ENCODE measurements around the gene SIRPB2. TPM values are rescaled to one million over a fixed set of nuclear protein-coding genes. Genes with fewer than 3 reads are reported as not detected.

The SIRPB2 gene
- total RNA-seq, 2 donors from 2014 or later, result 11.0 to 29.8 TPM

GRCh38 chr20:1430004-1430451 lies 61.2 kb downstream of the SIRPB2 start:
- no peak for DNase-seq (ENCODE audit: low spot score)
- Histone ChIP-seq H3K36me3 (no peaks in the 10 kb centered on the region), H3K4me1 (ENCODE audit: control insufficient read depth in 1 of 2, low read depth in 2 of 2) (peaks cover 0 to 3% of the 10 kb centered on the region in 2 donors), H3K27me3 (replicated peaks; ENCODE audit: insufficient read depth) (no peaks in the 10 kb centered on the region), H3K4me3 (no peak overlapping the region), H3K9me3 (no peaks in the 10 kb centered on the region), H3K27ac (no peak overlapping the region)
- no peak for ATAC-seq (ENCODE audit: insufficient number of reproducible peaks, low FRiP score, low read depth)
- no peak for TF ChIP-seq CTCF (IDR thresholded peaks at IDR 0.05)

GRCh38 chr20:1429143-1429728 lies 62.0 kb downstream of the SIRPB2 start:
- no peak overlapping the region for H3K4me3 ChIP-seq
- DNase-seq (ENCODE audit: low spot score), result no peak
- no peak for TF ChIP-seq CTCF (IDR thresholded peaks at IDR 0.05)
- no peaks in the 10 kb centered on the region for H3K4me1 ChIP-seq (ENCODE audit: control insufficient read depth in 1 of 2, low read depth in 2 of 2)
- H3K27ac ChIP-seq, result no peak overlapping the region
- H3K36me3 ChIP-seq, result no peaks in the 10 kb centered on the region
- no peaks in the 10 kb centered on the region for H3K27me3 ChIP-seq (replicated peaks; ENCODE audit: insufficient read depth)
- ATAC-seq (ENCODE audit: insufficient number of reproducible peaks, low FRiP score, low read depth), result no peak
- no peaks in the 10 kb centered on the region for H3K9me3 ChIP-seq

GRCh38 chr20:1427457-1428054 lies 63.7 kb downstream of the SIRPB2 start:
- no peak for TF ChIP-seq CTCF (IDR thresholded peaks at IDR 0.05)
- Histone ChIP-seq H3K4me3 (no peak overlapping the region), H3K27me3 (replicated peaks; ENCODE audit: insufficient read depth) (no peaks in the 10 kb centered on the region), H3K4me1 (ENCODE audit: control insufficient read depth in 1 of 2, low read depth in 2 of 2) (no peaks in the 10 kb centered on the region), H3K9me3 (no peaks in the 10 kb centered on the region), H3K27ac (no peak overlapping the region), H3K36me3 (no peaks in the 10 kb centered on the region)
- no peak for ATAC-seq (ENCODE audit: insufficient number of reproducible peaks, low FRiP score, low read depth)
- no peak for DNase-seq (ENCODE audit: low spot score)

- DNase-seq (ENCODE audit: low spot score), result no peak
- H3K36me3 ChIP-seq, result no peaks in the 10 kb centered on the region
- no peak overlapping the region for H3K27ac ChIP-seq
- no peaks in the 10 kb centered on the region for H3K27me3 ChIP-seq (replicated peaks; ENCODE audit: insufficient read depth)
- no peaks in the 10 kb centered on the region for H3K9me3 ChIP-seq
- no peaks in the 10 kb centered on the region for H3K4me1 ChIP-seq (ENCODE audit: control insufficient read depth in 1 of 2, low read depth in 2 of 2)
- no peak overlapping the region for H3K4me3 ChIP-seq
- no peak for ATAC-seq (ENCODE audit: insufficient number of reproducible peaks, low FRiP score, low read depth)
- no peak for TF ChIP-seq CTCF (IDR thresholded peaks at IDR 0.05)
These were observed 64.9 kb downstream of the SIRPB2 start for GRCh38 chr20:1426231-1426849.

Other genes with a start within 250 kb of the SIRPB2 start
- 10 to 100 TPM; 13.4 to 14.6 TPM for gene SNPH, start 225.1 kb downstream of the SIRPB2 start, total RNA-seq
- gene SDCBP2, start 162.3 kb downstream of the SIRPB2 start, total RNA-seq, result 10 to 100 TPM in 1 of 2 donors, 1 to 10 TPM in 1; 4.1 to 10.2 TPM
- 100 to 1,000 TPM in 1 of 2 donors, 10 to 100 TPM in 1; 69.9 to 184 TPM for gene FKBP1A, start 98.4 kb downstream of the SIRPB2 start, total RNA-seq
- 10 to 100 TPM; 26.9 to 49.7 TPM for gene NSFL1C, start 24.6 kb downstream of the SIRPB2 start, total RNA-seq
- gene SIRPD, start 66.3 kb upstream of the SIRPB2 start, total RNA-seq, result not detected
- gene SIRPB1, start 128.6 kb upstream of the SIRPB2 start, total RNA-seq, result 1 to 10 TPM; 1.4 to 8.5 TPM
- 1 to 10 TPM in 1 of 2 donors, not detected in 1; 3.8 TPM for gene SIRPG, start 166.4 kb upstream of the SIRPB2 start, total RNA-seq